Mesendoderm (in vitro differentiated cells): ENCODE results near the gene MMP24.

ENCODE experiments used
- DNase-seq: peaks from one replicate; pipeline ENCODE4 v3.0.0; 2013
- H2AK5ac ChIP-seq: 2 replicates; pipeline ENCODE4 v1.6.1; 2013; ENCODE audit warnings: low read length, inconsistent platforms
- H2BK120ac ChIP-seq: 2 replicates; pipeline ENCODE4 v1.6.1; 2013; ENCODE audit warnings: low read depth, mild to moderate bottlenecking, low read length, moderate library complexity, mixed read lengths
- H2BK15ac ChIP-seq: replicated peaks from 2 replicates; pipeline ENCODE4 v1.6.1; 2013; ENCODE audit warnings: low read depth, mild to moderate bottlenecking, moderate library complexity
- H2BK5ac ChIP-seq: 2 replicates; pipeline ENCODE4 v1.6.1; 2013; ENCODE audit warnings: low read length, inconsistent platforms
- H3K18ac ChIP-seq: 2 replicates; pipeline ENCODE4 v1.6.1; 2013; ENCODE audit warnings: mild to moderate bottlenecking, low read length, mixed read lengths
- H3K23ac ChIP-seq: one replicate; pipeline ENCODE4 v1.6.1; 2013; ENCODE audit warnings: low read length
- H3K27ac ChIP-seq: 2 replicates; pipeline ENCODE4 v1.5.1; 2013; ENCODE audit warnings: low read depth, mild to moderate bottlenecking, inconsistent platforms, low read length, moderate library complexity
- H3K27me3 ChIP-seq: 2 replicates; pipeline ENCODE4 v1.6.1; 2013; ENCODE audit warnings: low read length, control low read depth, mild to moderate bottlenecking, inconsistent platforms; ENCODE audit not compliant: insufficient read depth, poor library complexity
- H3K36me3 ChIP-seq: 2 replicates; pipeline ENCODE4 v1.6.1; 2013; ENCODE audit warnings: low read length, inconsistent platforms; ENCODE audit not compliant: control insufficient read depth, insufficient read depth
- H3K4ac ChIP-seq: one replicate; pipeline ENCODE4 v1.6.1; 2013; ENCODE audit warnings: low read depth, mild to moderate bottlenecking, low read length, moderate library complexity
- H3K4me1 ChIP-seq: 2 replicates; pipeline ENCODE4 v1.6.1; 2013; ENCODE audit warnings: low read depth, low read length, inconsistent platforms; ENCODE audit not compliant: control insufficient read depth
- H3K4me2 ChIP-seq: 2 replicates; pipeline ENCODE4 v1.6.1; 2013; ENCODE audit warnings: low read length
- H3K4me3 ChIP-seq: 2 replicates; pipeline ENCODE4 v1.5.1; 2013; ENCODE audit warnings: mild to moderate bottlenecking, low read length
- H3K56ac ChIP-seq: one replicate; pipeline ENCODE4 v1.6.1; 2013; ENCODE audit warnings: low read length
- H3K79me1 ChIP-seq: 2 replicates; pipeline ENCODE4 v1.6.1; 2013; ENCODE audit warnings: low read length, inconsistent platforms
- H3K79me2 ChIP-seq: 2 replicates; pipeline ENCODE4 v1.6.1; 2013; ENCODE audit warnings: mild to moderate bottlenecking, low read length; ENCODE audit not compliant: control insufficient read depth, insufficient read depth
- H3K9ac ChIP-seq: 2 replicates; pipeline ENCODE4 v1.6.1; 2013; ENCODE audit warnings: low read length, inconsistent platforms
- H4K5ac ChIP-seq: one replicate; pipeline ENCODE4 v1.6.1; 2013; ENCODE audit warnings: low read length
- H4K8ac ChIP-seq: one replicate; pipeline ENCODE4 v1.6.1; 2013; ENCODE audit warnings: low read depth, mild to moderate bottlenecking, control low read depth, low read length, moderate library complexity
- WGBS: extraction: QIAGEN DNeasy Blood & Tissue Kit; methylation state at CpG from one replicate; pipeline ENCODE4 v1.1.7; 2013; ENCODE audit warnings: low lambda C conversion rate, missing lambda C conversion rate; ENCODE audit not compliant: insufficient coverage; ENCODE audit errors: extremely low coverage; 5-methylcytosine and 5-hydroxymethylcytosine counted together

Gene MMP24

DNA sequence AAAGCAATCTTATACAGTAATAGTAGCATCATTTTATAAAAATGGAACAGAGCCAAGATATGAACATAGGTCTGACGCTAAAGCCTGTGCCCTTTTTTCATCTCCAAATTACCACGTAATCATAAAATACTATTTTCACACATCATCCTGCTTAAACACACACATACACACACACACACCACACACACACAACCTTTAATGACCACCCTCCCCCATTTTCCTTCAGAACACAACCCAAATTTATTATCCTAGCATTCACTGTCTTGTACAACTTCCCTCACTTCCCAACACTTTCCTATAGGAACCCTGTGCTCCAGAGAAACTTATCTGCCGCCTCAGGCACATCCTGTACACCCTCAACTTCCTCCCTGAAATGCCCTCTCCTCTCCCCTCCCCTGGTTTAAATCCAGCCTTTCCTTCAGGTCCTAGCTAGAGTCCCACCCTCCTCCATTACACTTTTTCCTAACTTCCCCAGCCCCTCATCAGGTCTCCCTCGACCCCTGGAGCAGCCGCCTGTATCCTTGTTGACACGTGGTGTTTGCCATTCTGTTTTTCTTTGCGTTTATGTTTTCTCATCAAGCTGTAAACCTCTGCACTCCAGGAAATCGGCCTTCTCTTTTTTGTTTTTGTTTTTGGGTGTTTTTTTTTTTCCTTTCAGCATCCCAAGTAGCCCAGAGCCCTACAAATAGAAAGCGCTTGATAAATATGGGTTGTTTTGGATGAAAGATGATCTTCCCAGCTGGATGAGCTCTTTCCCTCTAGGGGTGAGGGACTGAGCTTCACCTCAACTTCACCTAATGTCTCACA lies 968 bp upstream of the MMP24 start:
- Histone ChIP-seq H3K79me1 (no peaks in the 10 kb centered on the region), H3K4me3 (no peak overlapping the region), H2BK15ac (no peak overlapping the region), H3K18ac (no peak overlapping the region), H3K4ac (no peak overlapping the region), H3K27me3 (peaks cover 8% of the 10 kb centered on the region), H3K36me3 (no peaks in the 10 kb centered on the region), H3K4me1 (peaks cover 3% of the 10 kb centered on the region), H2BK120ac (no peak overlapping the region), H3K4me2 (no peak overlapping the region), H3K56ac (no peak overlapping the region), H4K8ac (no peak overlapping the region), H2AK5ac (no peak overlapping the region), H3K9ac (no peak overlapping the region), H4K5ac (no peak overlapping the region), H3K27ac (no peak overlapping the region), H3K23ac (no peak overlapping the region), H3K79me2 (no peaks in the 10 kb centered on the region), H2BK5ac (no peak overlapping the region)
- WGBS = 100% methylated on average over 1 of the region's 9 CpGs
- peak; percentile 16 for DNase-seq

DNA sequence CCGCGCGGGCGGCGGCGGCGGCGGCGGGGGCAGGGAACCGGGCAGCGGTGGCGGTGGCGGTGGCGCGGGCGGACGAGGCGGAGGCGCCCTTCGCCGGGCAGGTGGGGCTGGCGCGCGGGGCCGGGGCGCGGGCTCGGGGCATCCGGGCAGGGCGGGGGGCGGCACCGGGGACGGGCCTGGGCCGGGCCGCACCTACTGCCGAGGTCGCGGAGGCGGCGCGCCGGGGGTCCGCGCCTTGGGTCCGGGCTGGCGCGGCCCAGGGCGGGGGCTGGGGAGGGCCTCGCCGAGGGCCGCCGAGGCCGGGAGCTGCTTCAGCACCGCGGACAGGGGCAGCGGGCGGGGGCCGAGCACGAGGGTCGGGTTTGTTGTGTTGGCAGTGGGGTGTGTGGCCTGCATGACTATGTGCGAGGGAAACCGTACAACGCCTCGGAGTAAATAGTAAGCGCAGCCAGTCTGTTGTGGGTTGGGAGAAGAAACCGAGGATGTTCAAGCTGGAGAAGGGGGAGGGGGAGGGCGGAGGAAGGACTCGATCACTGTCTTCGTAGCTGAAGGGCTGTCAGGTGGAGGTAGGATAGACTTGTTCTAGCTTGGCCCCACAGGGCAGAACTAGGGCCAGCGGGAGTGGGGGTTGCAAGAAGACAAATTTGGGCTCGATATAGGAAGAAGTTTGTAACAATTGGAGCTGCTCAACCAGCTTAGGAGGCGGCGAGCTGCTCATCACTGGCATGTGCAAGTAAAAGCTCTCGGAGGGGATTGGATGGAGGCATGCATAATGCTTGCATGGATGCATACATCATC lies 593 bp downstream of the MMP24 start:
- DNase-seq = peak; percentile 66

DNA sequence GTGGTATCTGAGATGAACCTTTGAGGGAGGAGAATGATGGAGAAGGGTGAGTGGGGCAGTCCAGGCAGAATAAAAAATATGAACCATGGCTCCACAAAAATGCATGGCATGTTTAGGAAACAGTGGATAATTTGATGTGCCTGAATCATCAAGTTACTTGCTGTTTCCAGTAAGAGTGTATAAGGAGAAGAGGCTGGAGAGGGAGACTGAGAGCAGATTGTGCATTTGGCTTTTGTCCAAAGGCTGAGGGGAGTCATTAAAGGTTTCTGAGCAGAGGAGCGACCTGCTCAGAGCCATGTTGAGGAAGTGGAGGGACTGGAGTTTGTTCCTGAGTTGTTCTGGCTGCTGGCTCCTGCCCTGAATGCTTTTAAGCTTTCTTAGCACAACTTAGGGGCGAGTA lies 6.1 kb downstream of the MMP24 start:
- Histone ChIP-seq H3K27ac (no peak overlapping the region), H3K9ac (no peak overlapping the region), H2BK120ac (no peak overlapping the region), H4K8ac (no peak overlapping the region), H3K4me3 (no peak overlapping the region), H3K23ac (no peak overlapping the region), H3K4me2 (no peak overlapping the region), H3K56ac (no peak overlapping the region), H3K4me1 (no peaks in the 10 kb centered on the region), H3K79me1 (no peaks in the 10 kb centered on the region), H2BK5ac (no peak overlapping the region), H4K5ac (no peak overlapping the region), H2AK5ac (no peak overlapping the region), H3K36me3 (no peaks in the 10 kb centered on the region), H3K4ac (no peak overlapping the region), H3K79me2 (no peaks in the 10 kb centered on the region), H2BK15ac (no peak overlapping the region), H3K27me3 (no peaks in the 10 kb centered on the region), H3K18ac (no peak overlapping the region)
- no peak for DNase-seq
- WGBS = no CpG with 5 or more reads among the region's 2 CpGs

More for the DNA sequence above, 593 bp downstream of the MMP24 start:
- H3K4me1 ChIP-seq = peaks cover 3% of the 10 kb centered on the region
- peak overlapping the region; percentile 25 for H3K4me2 ChIP-seq
- H4K5ac ChIP-seq = no peak overlapping the region
- no CpG with 5 or more reads among the region's 74 CpGs for WGBS
- H3K4me3 ChIP-seq = no peak overlapping the region
- no peaks in the 10 kb centered on the region for H3K79me2 ChIP-seq
- peaks cover 8% of the 10 kb centered on the region for H3K27me3 ChIP-seq
- no peaks in the 10 kb centered on the region for H3K79me1 ChIP-seq
- no peak overlapping the region for H2BK5ac ChIP-seq
- H3K18ac ChIP-seq = no peak overlapping the region
- H3K4ac ChIP-seq = no peak overlapping the region
- H3K27ac ChIP-seq = no peak overlapping the region
- H3K9ac ChIP-seq = no peak overlapping the region
- no peak overlapping the region for H3K23ac ChIP-seq
- no peak overlapping the region for H2AK5ac ChIP-seq
- no peak overlapping the region for H2BK15ac ChIP-seq
- H3K56ac ChIP-seq = no peak overlapping the region
- no peaks in the 10 kb centered on the region for H3K36me3 ChIP-seq
- no peak overlapping the region for H4K8ac ChIP-seq
- no peak overlapping the region for H2BK120ac ChIP-seq

DNA sequence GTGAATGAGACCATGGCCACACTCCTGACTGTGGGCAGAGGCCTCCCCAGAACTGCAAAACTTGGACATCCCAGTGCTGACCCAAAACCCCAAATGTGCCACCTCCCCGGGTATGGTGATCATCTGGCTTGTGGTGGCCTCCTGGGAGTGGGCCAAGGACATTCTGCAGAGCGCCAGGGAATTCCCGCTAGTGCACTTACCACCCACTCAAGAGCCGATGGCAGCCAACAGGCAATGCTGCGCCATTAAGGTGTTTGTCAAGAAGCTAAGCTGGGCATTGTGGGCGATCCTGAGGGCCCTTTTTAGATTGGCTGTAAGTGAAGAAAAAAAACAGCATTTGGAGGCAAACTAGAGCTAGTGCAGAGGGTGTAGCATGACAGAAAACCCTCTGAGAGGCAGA lies 9.4 kb downstream of the MMP24 start:
- H3K79me2 ChIP-seq = no peaks in the 10 kb centered on the region
- H3K4me2 ChIP-seq = no peak overlapping the region
- H3K79me1 ChIP-seq = no peaks in the 10 kb centered on the region
- no peak for DNase-seq
- no peak overlapping the region for H3K4me3 ChIP-seq
- no peaks in the 10 kb centered on the region for H3K27me3 ChIP-seq
- no peak overlapping the region for H3K4ac ChIP-seq
- no peak overlapping the region for H4K8ac ChIP-seq
- no peak overlapping the region for H2BK15ac ChIP-seq
- no peak overlapping the region for H3K56ac ChIP-seq
- H3K18ac ChIP-seq = no peak overlapping the region
- H2BK5ac ChIP-seq = no peak overlapping the region
- H3K36me3 ChIP-seq = no peaks in the 10 kb centered on the region
- no peak overlapping the region for H3K27ac ChIP-seq
- H3K9ac ChIP-seq = no peak overlapping the region
- H2BK120ac ChIP-seq = no peak overlapping the region
- WGBS = no CpG with 5 or more reads among the region's 6 CpGs
- H3K23ac ChIP-seq = no peak overlapping the region
- H3K4me1 ChIP-seq = no peaks in the 10 kb centered on the region
- H4K5ac ChIP-seq = no peak overlapping the region
- H2AK5ac ChIP-seq = no peak overlapping the region

DNA sequence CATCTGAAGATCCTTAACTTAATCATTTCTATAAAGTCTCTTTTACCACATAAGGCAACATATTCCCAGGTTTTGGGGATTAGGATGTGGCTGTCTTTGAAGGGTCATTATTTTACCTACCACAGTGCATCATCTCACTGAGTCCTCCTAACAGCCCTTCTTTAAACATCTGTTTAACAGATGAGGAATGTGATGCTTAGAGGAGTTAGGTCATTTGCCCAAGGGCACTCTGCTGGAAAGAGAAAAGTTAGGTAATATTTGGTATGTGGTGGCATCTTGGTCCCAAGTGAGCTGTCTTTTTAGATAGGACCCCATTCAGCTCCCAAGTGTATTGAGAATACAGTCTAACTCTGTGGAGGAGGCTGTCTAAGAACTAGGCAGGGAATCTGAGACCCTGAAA lies 11.0 kb downstream of the MMP24 start:
- no peak overlapping the region for H2BK120ac ChIP-seq
- H3K79me1 ChIP-seq = no peaks in the 10 kb centered on the region
- H3K18ac ChIP-seq = no peak overlapping the region
- no peak overlapping the region for H2BK5ac ChIP-seq
- no peak overlapping the region for H3K4me2 ChIP-seq
- no peak overlapping the region for H2BK15ac ChIP-seq
- H4K8ac ChIP-seq = no peak overlapping the region
- H3K36me3 ChIP-seq = no peaks in the 10 kb centered on the region
- H3K4me1 ChIP-seq = no peaks in the 10 kb centered on the region
- no peaks in the 10 kb centered on the region for H3K79me2 ChIP-seq
- no peak for DNase-seq
- H4K5ac ChIP-seq = no peak overlapping the region
- H3K27ac ChIP-seq = no peak overlapping the region
- no peak overlapping the region for H3K4ac ChIP-seq
- H3K56ac ChIP-seq = no peak overlapping the region
- no peak overlapping the region for H3K4me3 ChIP-seq
- no peak overlapping the region for H3K23ac ChIP-seq
- H3K27me3 ChIP-seq = no peaks in the 10 kb centered on the region
- no peak overlapping the region for H3K9ac ChIP-seq
- H2AK5ac ChIP-seq = no peak overlapping the region
